ENCODE data around the gene NTN4. TPM values are rescaled to one million over a fixed set of nuclear protein-coding genes. Genes with fewer than 3 reads are reported as not detected.

The NTN4 gene
- total RNA-seq, 1 donor from 2014 or later: 0.59 TPM

DNA sequence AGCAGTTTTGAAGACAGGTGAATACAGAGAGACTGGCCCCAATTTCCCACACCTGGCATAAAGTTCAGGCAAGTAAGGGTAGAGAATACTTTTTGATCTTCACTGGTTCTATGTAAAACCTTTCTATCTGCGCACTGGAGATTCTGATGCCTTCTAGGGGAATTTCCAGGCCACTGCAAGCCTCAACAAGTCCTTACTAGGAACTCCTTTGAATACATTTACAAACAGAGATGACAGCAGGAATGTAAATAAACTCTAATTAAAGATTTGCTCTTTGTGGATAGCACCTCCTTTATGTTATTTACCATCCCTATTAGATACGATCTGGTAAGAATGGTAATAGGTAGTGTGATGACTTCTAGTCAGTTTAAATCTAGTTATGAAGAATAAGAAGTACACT, 69.2 kb downstream of the NTN4 start:
- Mint-ChIP-seq H3K36me3 (ENCODE audit: unreplicated experiment) (no peaks in the 10 kb centered on the region), H3K27me3 (ENCODE audit: unreplicated experiment) (no peaks in the 10 kb centered on the region), H3K9me3 (ENCODE audit: unreplicated experiment) (no peaks in the 10 kb centered on the region), H3K4me3 (ENCODE audit: unreplicated experiment) (no peak overlapping the region), H3K27ac (ENCODE audit: unreplicated experiment) (no peak overlapping the region), H3K4me1 (ENCODE audit: low read depth, unreplicated experiment) (no peaks in the 10 kb centered on the region)
- DNase-seq: no peak
- TF ChIP-seq, protein P1, sequence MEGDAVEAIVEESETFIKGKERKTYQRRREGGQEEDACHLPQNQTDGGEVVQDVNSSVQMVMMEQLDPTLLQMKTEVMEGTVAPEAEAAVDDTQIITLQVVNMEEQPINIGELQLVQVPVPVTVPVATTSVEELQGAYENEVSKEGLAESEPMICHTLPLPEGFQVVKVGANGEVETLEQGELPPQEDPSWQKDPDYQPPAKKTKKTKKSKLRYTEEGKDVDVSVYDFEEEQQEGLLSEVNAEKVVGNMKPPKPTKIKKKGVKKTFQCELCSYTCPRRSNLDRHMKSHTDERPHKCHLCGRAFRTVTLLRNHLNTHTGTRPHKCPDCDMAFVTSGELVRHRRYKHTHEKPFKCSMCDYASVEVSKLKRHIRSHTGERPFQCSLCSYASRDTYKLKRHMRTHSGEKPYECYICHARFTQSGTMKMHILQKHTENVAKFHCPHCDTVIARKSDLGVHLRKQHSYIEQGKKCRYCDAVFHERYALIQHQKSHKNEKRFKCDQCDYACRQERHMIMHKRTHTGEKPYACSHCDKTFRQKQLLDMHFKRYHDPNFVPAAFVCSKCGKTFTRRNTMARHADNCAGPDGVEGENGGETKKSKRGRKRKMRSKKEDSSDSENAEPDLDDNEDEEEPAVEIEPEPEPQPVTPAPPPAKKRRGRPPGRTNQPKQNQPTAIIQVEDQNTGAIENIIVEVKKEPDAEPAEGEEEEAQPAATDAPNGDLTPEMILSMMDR (IDR thresholded peaks at IDR 0.05; ENCODE audit: partially characterized antibody, unreplicated experiment): no peak

DNA sequence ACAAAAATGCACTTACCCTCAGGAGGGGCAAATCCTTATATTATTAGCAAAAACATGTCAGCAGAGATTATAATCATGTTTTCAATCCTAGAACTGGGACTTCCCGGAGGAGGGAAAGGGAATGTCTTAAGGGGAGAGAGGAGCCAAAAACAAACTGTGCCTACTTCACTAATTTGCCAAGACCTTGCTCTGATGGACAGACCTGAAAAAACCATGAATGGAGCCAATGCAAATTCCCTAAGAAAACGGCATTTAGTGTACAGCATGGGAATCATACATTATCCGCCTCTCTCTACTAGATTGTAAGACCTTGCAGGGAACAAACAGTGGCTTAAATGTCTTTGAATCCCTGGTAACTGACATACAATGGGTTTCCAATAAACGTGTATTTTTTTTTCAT, 70.4 kb downstream of the NTN4 start:
- Mint-ChIP-seq H3K9me3 (ENCODE audit: unreplicated experiment) (no peaks in the 10 kb centered on the region), H3K4me3 (ENCODE audit: unreplicated experiment) (no peak overlapping the region), H3K27ac (ENCODE audit: unreplicated experiment) (no peak overlapping the region), H3K27me3 (ENCODE audit: unreplicated experiment) (no peaks in the 10 kb centered on the region), H3K36me3 (ENCODE audit: unreplicated experiment) (no peaks in the 10 kb centered on the region), H3K4me1 (ENCODE audit: low read depth, unreplicated experiment) (no peaks in the 10 kb centered on the region)
- no peak for DNase-seq
- TF ChIP-seq, protein P1 (IDR thresholded peaks at IDR 0.05; ENCODE audit: partially characterized antibody, unreplicated experiment): no peak

DNA sequence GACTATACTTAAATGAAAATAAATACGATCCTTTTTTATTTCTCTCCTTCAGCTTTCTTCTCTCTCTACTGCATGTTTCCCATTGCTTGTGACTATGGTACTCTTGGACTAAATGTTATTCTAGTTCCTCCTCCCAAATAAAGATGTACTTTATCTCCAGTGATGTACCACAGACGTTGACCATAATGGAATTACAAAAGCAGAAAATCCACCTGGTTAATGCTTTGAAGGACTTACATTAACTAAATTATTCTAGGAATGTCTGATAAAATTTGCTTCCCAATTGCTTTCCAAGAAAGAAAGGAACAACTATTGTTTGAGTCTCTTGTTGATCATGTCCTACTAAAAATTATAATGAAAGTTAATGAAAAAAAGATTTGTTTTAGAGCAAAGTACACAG, 71.8 kb downstream of the NTN4 start:
- no peak overlapping the region for H3K4me3 Mint-ChIP-seq (ENCODE audit: unreplicated experiment)
- TF ChIP-seq, protein P1 (IDR thresholded peaks at IDR 0.05; ENCODE audit: partially characterized antibody, unreplicated experiment): no peak
- no peaks in the 10 kb centered on the region for H3K4me1 Mint-ChIP-seq (ENCODE audit: low read depth, unreplicated experiment)
- DNase-seq: no peak
- H3K27ac Mint-ChIP-seq (ENCODE audit: unreplicated experiment): no peak overlapping the region
- no peaks in the 10 kb centered on the region for H3K27me3 Mint-ChIP-seq (ENCODE audit: unreplicated experiment)
- H3K9me3 Mint-ChIP-seq (ENCODE audit: unreplicated experiment): no peaks in the 10 kb centered on the region
- H3K36me3 Mint-ChIP-seq (ENCODE audit: unreplicated experiment): no peaks in the 10 kb centered on the region

DNA sequence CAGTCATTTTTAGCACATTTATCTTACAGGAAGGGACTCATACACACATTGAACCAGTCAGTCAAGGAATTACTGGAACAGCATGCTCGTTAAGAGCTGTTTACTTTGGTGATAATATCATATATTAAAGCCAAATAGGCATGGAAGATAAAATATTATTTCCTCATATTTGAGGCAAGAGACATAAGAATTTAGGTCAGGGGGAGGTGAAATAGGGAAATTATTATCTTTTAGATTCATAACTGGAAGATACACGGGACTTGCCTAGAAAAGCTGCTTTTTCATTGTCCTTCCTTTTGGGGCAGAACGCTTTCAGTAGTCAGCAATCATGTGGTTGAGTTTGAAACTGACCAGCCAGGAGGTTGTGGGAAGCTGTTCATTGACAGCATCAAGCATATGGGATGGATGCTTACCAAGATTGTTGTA, 72.5 kb downstream of the NTN4 start:
- Mint-ChIP-seq H3K4me1 (ENCODE audit: low read depth, unreplicated experiment) (no peaks in the 10 kb centered on the region), H3K27ac (ENCODE audit: unreplicated experiment) (no peak overlapping the region)

DNA sequence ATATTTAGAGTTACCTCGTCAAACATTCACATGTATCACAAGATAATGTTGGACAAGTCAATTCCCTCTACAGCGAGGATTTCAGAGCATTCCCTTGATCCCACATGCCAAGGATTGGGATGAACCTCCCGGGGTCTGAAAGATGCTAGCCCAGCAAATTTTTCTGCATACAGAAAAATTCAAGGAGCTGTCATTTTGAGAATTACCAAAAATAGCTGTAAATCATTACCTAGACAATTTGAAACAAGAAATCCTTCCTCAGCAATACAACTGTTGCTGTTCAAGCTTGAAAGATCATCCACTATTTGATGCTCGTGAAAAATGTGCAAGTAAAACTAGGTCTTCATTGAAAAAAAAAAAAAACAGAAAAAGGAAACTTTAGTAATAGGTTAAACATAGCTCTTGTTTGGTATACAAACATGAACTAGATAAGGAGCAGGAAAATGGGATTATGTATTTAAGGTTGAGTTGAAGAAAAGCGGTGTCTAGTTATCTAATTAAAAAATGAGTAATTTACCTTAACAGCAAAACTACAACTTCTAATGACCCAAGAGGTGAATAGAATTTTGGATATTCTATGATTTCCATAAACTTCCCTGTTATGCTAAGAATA, 73.1 kb downstream of the NTN4 start:
- Mint-ChIP-seq H3K27me3 (ENCODE audit: unreplicated experiment) (no peaks in the 10 kb centered on the region), H3K4me3 (ENCODE audit: unreplicated experiment) (no peak overlapping the region), H3K9me3 (ENCODE audit: unreplicated experiment) (no peaks in the 10 kb centered on the region), H3K36me3 (ENCODE audit: unreplicated experiment) (no peaks in the 10 kb centered on the region), H3K27ac (ENCODE audit: unreplicated experiment) (no peak overlapping the region), H3K4me1 (ENCODE audit: low read depth, unreplicated experiment) (no peaks in the 10 kb centered on the region)
- TF ChIP-seq, protein P1 (IDR thresholded peaks at IDR 0.05; ENCODE audit: partially characterized antibody, unreplicated experiment): no peak
- DNase-seq: no peak

More for the DNA sequence above, 72.5 kb downstream of the NTN4 start:
- TF ChIP-seq, protein P1 (IDR thresholded peaks at IDR 0.05; ENCODE audit: partially characterized antibody, unreplicated experiment): no peak
- H3K36me3 Mint-ChIP-seq (ENCODE audit: unreplicated experiment): no peaks in the 10 kb centered on the region
- H3K9me3 Mint-ChIP-seq (ENCODE audit: unreplicated experiment): no peaks in the 10 kb centered on the region
- no peak for DNase-seq
- H3K27me3 Mint-ChIP-seq (ENCODE audit: unreplicated experiment): no peaks in the 10 kb centered on the region
- H3K4me3 Mint-ChIP-seq (ENCODE audit: unreplicated experiment): no peak overlapping the region

Data from glutamatergic neuron (in vitro differentiated cells).